ENCODE results near the gene RASA4B. TPM values are rescaled to one million over a fixed set of nuclear protein-coding genes. Genes with fewer than 3 reads are reported as not detected.
"Not testable (repeated sequence)": the region's sequence is repeated elsewhere in the genome, so short reads cannot be mapped to it uniquely, and the experiment has no call there.

Gene RASA4B
- 1.5 and 2.5 TPM in 2 replicates for total RNA-seq (2014; rRNA removed; shearing (Covaris generic))

DNA sequence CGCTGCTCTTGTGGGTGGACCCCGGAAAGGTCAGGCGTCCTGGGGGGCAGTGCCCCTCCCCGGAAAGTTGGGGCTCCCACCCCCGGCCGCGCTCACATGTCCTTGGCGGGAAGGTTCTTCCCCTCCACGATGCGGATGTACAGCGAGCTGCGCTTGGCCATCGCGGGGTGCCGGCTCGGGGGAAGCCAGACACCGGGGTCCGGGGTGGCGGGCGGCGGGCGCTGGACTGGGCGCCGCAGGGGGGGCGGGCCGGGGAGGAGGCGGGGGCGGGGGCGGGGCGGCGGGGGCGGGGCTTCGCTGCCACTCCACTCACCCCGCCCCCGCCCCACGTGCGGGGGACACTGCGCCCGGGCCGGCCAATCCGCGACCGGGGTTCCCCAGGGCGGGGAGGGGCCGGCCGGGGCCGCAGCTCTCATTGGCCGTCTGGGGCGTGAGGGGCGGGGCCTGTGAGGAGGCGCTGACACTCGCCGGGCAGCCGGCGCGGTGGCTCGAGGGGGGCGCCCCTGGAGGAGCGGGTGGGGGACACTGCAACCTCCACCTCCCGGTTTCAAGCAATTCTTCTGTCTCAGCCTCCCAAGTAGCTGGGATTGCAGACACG, at the start of gene RASA4B:
TSS of gene RASA4B (minus strand) at position 228 of the 598 bp plus-strand sequence. CDS start at position 161, 67 bp downstream.
- H3K27ac ChIP-seq; H3K4me3 ChIP-seq; H3K36me3 ChIP-seq; H3K27me3 ChIP-seq; H3K4me1 ChIP-seq; H3K9me3 ChIP-seq (replicated peaks): not testable (repeated sequence)
- peak; percentile 11 to 42 for DNase-seq

GRCh38 chr7:102550808-102551422, 33.3 kb upstream of the RASA4B start, which contains the start of gene SPDYE2:
TSS of gene SPDYE2 (plus strand) at chr7:102551226. CDS start at chr7:102553256, 2,030 bp downstream.
- H3K9me3 ChIP-seq (replicated peaks); H3K4me3 ChIP-seq; H3K36me3 ChIP-seq; DNase-seq; H3K27ac ChIP-seq; H3K27me3 ChIP-seq; H3K4me1 ChIP-seq: not testable (repeated sequence)

GRCh38 chr7:102546353-102546752, 28.8 kb upstream of the RASA4B start:
- not testable (repeated sequence) for H3K36me3 ChIP-seq; H3K9me3 ChIP-seq (replicated peaks); H3K4me1 ChIP-seq; H3K27ac ChIP-seq; H3K4me3 ChIP-seq; H3K27me3 ChIP-seq
- peak in 1 of 2 experiments; percentile 58 for DNase-seq

DNA sequence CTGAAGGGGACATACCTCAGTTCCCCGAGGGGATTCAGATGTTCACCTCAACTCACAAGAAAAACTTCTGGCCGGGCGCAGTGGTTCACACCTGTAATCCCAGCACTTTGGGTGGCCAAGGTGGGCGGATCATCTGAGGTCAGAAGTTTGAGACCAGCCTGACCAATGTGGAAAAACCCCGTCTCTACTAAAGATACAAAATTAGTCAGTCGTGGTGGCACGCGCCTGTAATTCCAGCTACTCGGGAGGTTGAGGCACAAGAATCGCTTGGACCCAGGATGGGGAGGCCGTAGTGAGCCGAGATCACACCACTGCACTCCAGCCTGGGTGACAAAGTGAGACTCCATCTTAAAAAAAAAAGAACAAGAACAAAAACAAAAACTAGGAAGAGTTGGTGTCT, 27.7 kb upstream of the RASA4B start:
- H3K27ac ChIP-seq; H3K9me3 ChIP-seq (replicated peaks); H3K4me1 ChIP-seq; DNase-seq; H3K4me3 ChIP-seq; H3K27me3 ChIP-seq; H3K36me3 ChIP-seq: not testable (repeated sequence)

DNA sequence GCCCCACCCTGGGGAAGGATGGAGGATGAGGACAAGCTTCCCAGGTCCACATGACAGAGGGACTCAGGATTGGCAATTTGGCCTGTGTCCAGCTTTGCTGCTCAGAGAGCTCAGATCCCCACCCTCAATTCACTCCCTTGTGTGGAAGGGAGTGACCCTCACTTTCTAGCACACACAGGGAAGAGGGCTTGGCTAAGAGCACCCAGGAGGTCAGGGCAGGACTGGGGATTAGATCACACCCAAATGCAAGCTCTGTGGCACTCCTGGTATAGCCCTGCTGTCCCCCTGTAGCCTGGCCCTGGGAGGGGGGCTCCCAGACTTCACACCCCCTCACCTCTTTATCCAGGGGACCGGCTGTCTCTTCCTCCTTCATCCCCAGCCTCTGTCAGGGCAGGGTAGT, 26.8 kb upstream of the RASA4B start:
- H3K36me3 ChIP-seq; H3K4me3 ChIP-seq; H3K4me1 ChIP-seq; H3K27ac ChIP-seq; DNase-seq; H3K9me3 ChIP-seq (replicated peaks); H3K27me3 ChIP-seq: not testable (repeated sequence)

DNA sequence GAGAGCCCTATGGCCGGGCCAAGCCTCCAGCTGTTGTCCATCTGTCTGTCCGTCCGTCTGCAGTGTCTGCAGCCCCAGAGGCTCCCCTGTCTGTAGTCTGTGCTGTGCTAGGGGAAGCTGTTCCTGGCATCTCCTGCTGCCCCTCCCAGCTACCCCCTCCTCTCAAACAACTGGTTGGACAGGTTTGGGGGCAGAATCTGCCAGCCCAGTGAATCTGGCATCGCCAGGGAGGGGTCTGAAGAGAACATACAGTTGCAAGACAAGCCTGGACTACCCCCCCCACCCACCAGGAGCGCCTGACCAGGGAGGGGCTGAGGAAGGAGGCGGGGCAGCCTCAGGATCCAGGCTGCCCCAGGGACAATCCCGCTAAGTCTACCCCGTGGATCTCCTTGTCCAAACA, 26.0 kb upstream of the RASA4B start, which contains the start of gene UPK3BL2:
TSS of gene UPK3BL2 (minus strand) at position 101 of the 400 bp plus-strand sequence. CDS start at position 41, 60 bp downstream.
- not testable (repeated sequence) for H3K27me3 ChIP-seq; H3K36me3 ChIP-seq; H3K27ac ChIP-seq; H3K4me1 ChIP-seq; H3K4me3 ChIP-seq; H3K9me3 ChIP-seq (replicated peaks); DNase-seq

DNA sequence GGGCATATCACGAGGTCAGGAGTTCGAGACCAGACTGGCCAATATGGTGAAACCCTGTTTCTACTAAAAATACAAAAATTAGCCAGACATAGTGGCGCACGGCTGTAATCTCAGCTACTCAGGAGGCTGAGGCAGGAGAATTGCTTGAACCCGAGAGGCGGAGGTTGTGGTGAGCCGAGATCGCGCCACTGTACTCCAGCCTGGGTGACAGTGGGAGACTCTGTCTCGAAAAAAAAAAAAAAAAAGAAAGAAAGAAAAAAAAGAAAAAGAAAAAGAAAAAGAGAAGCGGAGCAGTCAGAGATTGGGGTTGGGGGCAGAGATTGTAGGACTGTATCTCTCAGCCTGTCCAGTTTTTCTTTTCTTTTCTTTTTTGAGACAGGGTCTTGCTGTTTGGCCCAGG, 25.2 kb upstream of the RASA4B start:
- not testable (repeated sequence) for H3K4me1 ChIP-seq; H3K27ac ChIP-seq; H3K4me3 ChIP-seq; DNase-seq; H3K27me3 ChIP-seq; H3K36me3 ChIP-seq; H3K9me3 ChIP-seq (replicated peaks)

GRCh38 chr7:102542083-102542482, 24.5 kb upstream of the RASA4B start:
- H3K4me3 ChIP-seq; H3K36me3 ChIP-seq; H3K9me3 ChIP-seq (replicated peaks); H3K27ac ChIP-seq; DNase-seq; H3K27me3 ChIP-seq; H3K4me1 ChIP-seq: not testable (repeated sequence)

- not testable (repeated sequence) for H3K27ac ChIP-seq; H3K4me3 ChIP-seq; H3K36me3 ChIP-seq; DNase-seq; H3K9me3 ChIP-seq (replicated peaks); H3K4me1 ChIP-seq; H3K27me3 ChIP-seq
Observed at GRCh38 chr7:102540604-102541003, 23.0 kb upstream of the RASA4B start.

GRCh38 chr7:102535062-102535615, 17.6 kb upstream of the RASA4B start:
- DNase-seq = peak; percentile 0 to 2
- H3K4me1 ChIP-seq; H3K27ac ChIP-seq; H3K27me3 ChIP-seq; H3K9me3 ChIP-seq (replicated peaks); H3K36me3 ChIP-seq; H3K4me3 ChIP-seq: not testable (repeated sequence)

DNA sequence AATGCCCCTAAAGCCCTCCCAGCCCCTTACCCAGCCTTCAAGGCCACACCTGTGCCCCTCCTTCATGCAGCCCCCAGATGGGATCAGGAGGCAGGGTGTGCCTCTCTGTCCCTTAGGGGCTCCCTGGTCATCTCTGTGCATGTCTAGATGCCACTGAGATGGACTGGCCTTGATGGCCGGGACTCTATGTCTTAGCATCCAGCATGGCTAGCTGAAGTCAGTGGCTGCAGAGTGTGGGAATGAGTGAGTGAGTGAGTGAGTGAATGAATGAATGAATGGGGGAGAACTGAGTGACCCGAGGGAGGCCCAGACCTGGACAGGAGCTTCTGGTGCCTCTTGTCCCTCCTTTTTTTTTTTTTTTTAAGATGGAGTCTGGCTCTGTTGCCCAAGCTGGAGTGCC, 14.6 kb upstream of the RASA4B start:
- DNase-seq = not testable (repeated sequence)

DNA sequence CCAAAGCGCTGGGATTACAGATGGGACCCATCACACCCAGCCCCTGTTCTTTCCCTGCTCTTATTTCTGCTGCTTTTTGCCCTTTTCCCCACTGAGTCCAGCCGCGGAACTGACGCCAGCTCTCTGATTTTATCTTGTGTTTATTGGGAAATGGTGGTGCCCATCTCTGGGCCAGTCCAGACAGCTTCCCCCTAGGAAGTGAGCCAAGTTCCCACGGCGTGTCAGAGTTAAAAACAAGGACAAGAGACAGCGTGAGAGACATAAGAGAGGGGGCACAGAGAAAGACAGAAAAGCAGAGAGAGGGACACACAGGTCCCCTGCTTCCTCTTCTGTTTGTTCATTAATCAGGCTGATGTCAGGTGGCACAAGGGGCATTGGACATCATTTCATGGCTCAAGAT, 14.0 kb upstream of the RASA4B start:
- not testable (repeated sequence) for H3K9me3 ChIP-seq (replicated peaks); H3K27ac ChIP-seq; H3K4me3 ChIP-seq; H3K36me3 ChIP-seq; H3K27me3 ChIP-seq; H3K4me1 ChIP-seq
- DNase-seq = peak in 1 of 2 experiments; percentile 3

More for the DNA sequence above, 14.6 kb upstream of the RASA4B start:
- not testable (repeated sequence) for H3K4me1 ChIP-seq; H3K4me3 ChIP-seq; H3K27ac ChIP-seq; H3K36me3 ChIP-seq; H3K27me3 ChIP-seq; H3K9me3 ChIP-seq (replicated peaks)

- not testable (repeated sequence) for H3K36me3 ChIP-seq; H3K4me3 ChIP-seq; DNase-seq; H3K27ac ChIP-seq; H3K4me1 ChIP-seq; H3K9me3 ChIP-seq (replicated peaks); H3K27me3 ChIP-seq
Observed at GRCh38 chr7:102527822-102528793, 10.5 kb upstream of the RASA4B start.

DNA sequence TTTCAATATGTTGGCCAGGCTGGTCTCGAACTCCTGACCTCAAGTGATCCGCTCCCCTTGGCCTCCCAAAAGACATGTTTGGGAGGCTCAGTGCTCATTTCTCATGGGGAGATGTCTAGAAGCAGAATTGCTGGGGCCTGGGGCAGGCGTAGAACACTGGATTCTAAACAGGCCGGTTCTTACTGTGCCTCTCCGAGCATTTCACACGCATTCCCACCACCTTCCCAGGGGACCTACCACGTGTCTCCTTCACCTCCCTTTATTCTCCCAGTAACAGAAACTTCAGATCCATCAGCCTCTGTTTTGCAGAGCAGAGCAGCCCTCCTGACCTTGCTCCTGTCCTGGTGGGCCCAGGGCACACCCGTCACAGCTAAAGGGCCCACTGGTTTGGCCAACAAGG, 9.6 kb upstream of the RASA4B start:
- not testable (repeated sequence) for H3K36me3 ChIP-seq; H3K4me3 ChIP-seq; H3K27me3 ChIP-seq; H3K9me3 ChIP-seq (replicated peaks); H3K4me1 ChIP-seq; DNase-seq; H3K27ac ChIP-seq

DNA sequence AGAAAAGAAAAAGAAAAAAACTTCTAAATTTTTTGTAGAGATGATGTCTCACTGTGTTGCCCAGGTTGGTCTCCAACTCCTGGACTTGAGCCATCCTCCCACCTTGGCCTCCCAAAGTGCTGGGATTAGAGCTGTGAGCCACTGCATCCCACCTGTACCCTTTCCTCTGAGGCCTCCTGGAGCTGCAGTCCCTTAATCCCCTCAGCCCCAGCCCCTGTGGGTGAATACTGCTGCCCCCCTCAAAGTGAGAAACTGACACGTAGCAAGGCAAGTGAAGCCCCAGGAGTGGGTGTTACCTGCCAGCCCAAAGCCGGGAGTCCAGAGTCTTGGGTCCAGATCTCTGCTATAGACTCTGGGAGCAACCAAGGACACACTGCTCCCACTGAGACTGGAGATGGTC, 7.2 kb upstream of the RASA4B start:
- H3K27ac ChIP-seq; H3K4me1 ChIP-seq; H3K27me3 ChIP-seq; H3K9me3 ChIP-seq (replicated peaks); H3K36me3 ChIP-seq; DNase-seq; H3K4me3 ChIP-seq: not testable (repeated sequence)
